Panc1 (cell line): ENCODE data around the gene SFMBT1. TPM values are rescaled to one million over a fixed set of nuclear protein-coding genes. Genes with fewer than 3 reads are reported as not detected.

ENCODE experiments used
- ATAC-seq: fragments of 200-7000 bp; cut with Tn5 transposase; 2 replicates; pipeline ENCODE4 v1.9.1; 2020; ENCODE audit warnings: mild to moderate bottlenecking, moderate library complexity
- BruUV-seq: library from RNA; stranded (reverse); fragments of 400-500 nt; replicated peaks from 2 replicates; lab custom pipeline; 2021; lab: Mats Ljungman, UMichigan
- CTCF ChIA-PET: fragments of 300-600 bp; sonication (Branson Sonifier 250); formaldehyde crosslinking; loops from one replicate; lab custom pipeline; 2022; ENCODE audit warnings: antibody characterized with exemption; lab: Charles Lee
- POLR2A ChIA-PET: fragments of 300-600 bp; sonication (Branson Sonifier 250); formaldehyde crosslinking; loops from one replicate; lab custom pipeline; 2022; ENCODE audit warnings: antibody characterized with exemption; lab: Charles Lee
- DNase-seq: peaks from one replicate; pipeline ENCODE4 v3.0.0-alpha.2; 2010; ENCODE audit warnings: low read depth, low spot score
- H3K27ac ChIP-seq: 2 replicates; pipeline ENCODE4 v1.5.1; 2011; ENCODE audit warnings: mild to moderate bottlenecking, low read length, inconsistent platforms
- H3K27me3 ChIP-seq: fragments of 200-500 bp; sonication (Bioruptor generic); 2 replicates; pipeline ENCODE4 v1.6.0; 2014; ENCODE audit warnings: low read length, inconsistent platforms; ENCODE audit not compliant: control insufficient read depth, insufficient read depth
- H3K36me3 ChIP-seq: fragments of 200-500 bp; sonication (Bioruptor generic); 2 replicates; pipeline ENCODE4 v1.5.1; 2014; ENCODE audit warnings: inconsistent platforms, mild to moderate bottlenecking, low read length, moderate library complexity; ENCODE audit not compliant: control insufficient read depth, insufficient read depth
- H3K4me1 ChIP-seq: 2 replicates; pipeline ENCODE4 v1.5.1; 2011; ENCODE audit warnings: inconsistent platforms, mild to moderate bottlenecking, low read length, moderate library complexity; ENCODE audit not compliant: control insufficient read depth, insufficient read depth
- H3K4me3 ChIP-seq, 2 experiments: 2 replicates each; pipeline ENCODE4 v1.5.1; 2011 to 2012; ENCODE audit warnings: low read depth in 2 of 2, low read length in 2 of 2, mild to moderate bottlenecking in 2 of 2, inconsistent platforms in 1 of 2, moderate library complexity in 1 of 2
- H3K9me3 ChIP-seq: fragments of 200-500 bp; sonication (Bioruptor generic); 2 replicates; pipeline ENCODE4 v1.5.1; 2014; ENCODE audit warnings: low read depth, mild to moderate bottlenecking, inconsistent platforms, low read length, moderate library complexity; ENCODE audit not compliant: control insufficient read depth, insufficient read depth
- POLR2AphosphoS5 ChIP-seq: IDR thresholded peaks from 2 replicates; pipeline ENCODE4 v1.6.1; 2012; ENCODE audit warnings: mild to moderate bottlenecking, low read depth, low read length, moderate library complexity
- SIN3A ChIP-seq: IDR thresholded peaks from 2 replicates; pipeline ENCODE4 v1.6.1; 2012; ENCODE audit warnings: low read depth, mild to moderate bottlenecking, low read length, moderate library complexity, borderline replicate concordance; ENCODE audit not compliant: insufficient read depth
- TCF7L2 ChIP-seq: IDR thresholded peaks from 2 replicates; pipeline ENCODE4 v1.6.1; 2011; ENCODE audit warnings: mild to moderate bottlenecking, low read depth, low read length, inconsistent platforms
- in situ Hi-C: cut with HindIII; loops from 2 replicates; pipeline ENCODE4 v1.10.0; 2016; ENCODE audit warnings: low sequenced_read_pairs, low pct_unique_long_range_greater_than_20kb
- intact Hi-C: fragments of 100-400 bp; cut with micrococcal nuclease; formaldehyde crosslinking; loops from one replicate; pipeline ENCODE4 v1.10.0; 2022; ENCODE audit not compliant: unreplicated experiment
- total RNA-seq: library from RNA; stranded (reverse); gene quantifications from one replicate; pipeline ENCODE4 v1.2.1, GENCODE V29; 2021; ENCODE audit not compliant: unreplicated experiment
- TF ChIP-seq, protein P1 (sequence below), 2 experiments: IDR thresholded peaks; 2 replicates each; pipeline ENCODE4 v1.6.1; 2011 to 2012; ENCODE audit warnings: low read depth in 2 of 2, control low read depth in 1 of 2, low read length in 1 of 2, mild to moderate bottlenecking in 1 of 2, moderate library complexity in 1 of 2; ENCODE audit not compliant: insufficient read depth in 1 of 2
- TF ChIP-seq, protein P2 (sequence below): fragments of 450-650 bp; IDR thresholded peaks from 2 replicates; pipeline ENCODE4 v1.5.1; 2017; ENCODE audit warnings: mild to moderate bottlenecking

Gene SFMBT1
- total RNA-seq, 1 experiment from 2014 or later, result 24.4 TPM

DNA sequence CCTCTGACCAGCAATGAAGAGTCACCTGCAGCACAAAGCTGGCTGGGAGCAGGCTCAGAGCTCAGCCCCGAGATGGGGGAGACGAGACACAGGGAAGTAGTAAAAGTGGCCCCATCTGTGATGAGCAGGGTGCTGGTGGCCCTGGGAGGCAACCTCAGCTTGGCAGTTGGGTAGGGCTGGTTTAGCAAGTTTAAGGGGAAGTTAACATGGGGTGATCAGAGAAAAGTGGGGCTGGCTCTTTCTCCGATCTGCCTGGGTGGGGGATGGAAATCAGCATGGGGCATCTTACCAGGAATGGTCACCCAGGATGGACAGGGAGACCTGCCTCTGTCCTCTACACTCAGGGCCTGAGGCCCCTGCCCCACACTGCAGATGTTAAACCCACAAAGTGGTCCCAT is 29.9 kb upstream of the SFMBT1 start:
- TF ChIP-seq, protein P1, sequence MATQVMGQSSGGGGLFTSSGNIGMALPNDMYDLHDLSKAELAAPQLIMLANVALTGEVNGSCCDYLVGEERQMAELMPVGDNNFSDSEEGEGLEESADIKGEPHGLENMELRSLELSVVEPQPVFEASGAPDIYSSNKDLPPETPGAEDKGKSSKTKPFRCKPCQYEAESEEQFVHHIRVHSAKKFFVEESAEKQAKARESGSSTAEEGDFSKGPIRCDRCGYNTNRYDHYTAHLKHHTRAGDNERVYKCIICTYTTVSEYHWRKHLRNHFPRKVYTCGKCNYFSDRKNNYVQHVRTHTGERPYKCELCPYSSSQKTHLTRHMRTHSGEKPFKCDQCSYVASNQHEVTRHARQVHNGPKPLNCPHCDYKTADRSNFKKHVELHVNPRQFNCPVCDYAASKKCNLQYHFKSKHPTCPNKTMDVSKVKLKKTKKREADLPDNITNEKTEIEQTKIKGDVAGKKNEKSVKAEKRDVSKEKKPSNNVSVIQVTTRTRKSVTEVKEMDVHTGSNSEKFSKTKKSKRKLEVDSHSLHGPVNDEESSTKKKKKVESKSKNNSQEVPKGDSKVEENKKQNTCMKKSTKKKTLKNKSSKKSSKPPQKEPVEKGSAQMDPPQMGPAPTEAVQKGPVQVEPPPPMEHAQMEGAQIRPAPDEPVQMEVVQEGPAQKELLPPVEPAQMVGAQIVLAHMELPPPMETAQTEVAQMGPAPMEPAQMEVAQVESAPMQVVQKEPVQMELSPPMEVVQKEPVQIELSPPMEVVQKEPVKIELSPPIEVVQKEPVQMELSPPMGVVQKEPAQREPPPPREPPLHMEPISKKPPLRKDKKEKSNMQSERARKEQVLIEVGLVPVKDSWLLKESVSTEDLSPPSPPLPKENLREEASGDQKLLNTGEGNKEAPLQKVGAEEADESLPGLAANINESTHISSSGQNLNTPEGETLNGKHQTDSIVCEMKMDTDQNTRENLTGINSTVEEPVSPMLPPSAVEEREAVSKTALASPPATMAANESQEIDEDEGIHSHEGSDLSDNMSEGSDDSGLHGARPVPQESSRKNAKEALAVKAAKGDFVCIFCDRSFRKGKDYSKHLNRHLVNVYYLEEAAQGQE (IDR thresholded peaks at IDR 0.05; ENCODE audit: insufficient read depth in 1 of 2, low read depth in 2 of 2, low read length in 1 of 2), result no peak
- no peak for TF ChIP-seq TCF7L2
- TF ChIP-seq POLR2AphosphoS5, result no peak
- TF ChIP-seq, protein P2, sequence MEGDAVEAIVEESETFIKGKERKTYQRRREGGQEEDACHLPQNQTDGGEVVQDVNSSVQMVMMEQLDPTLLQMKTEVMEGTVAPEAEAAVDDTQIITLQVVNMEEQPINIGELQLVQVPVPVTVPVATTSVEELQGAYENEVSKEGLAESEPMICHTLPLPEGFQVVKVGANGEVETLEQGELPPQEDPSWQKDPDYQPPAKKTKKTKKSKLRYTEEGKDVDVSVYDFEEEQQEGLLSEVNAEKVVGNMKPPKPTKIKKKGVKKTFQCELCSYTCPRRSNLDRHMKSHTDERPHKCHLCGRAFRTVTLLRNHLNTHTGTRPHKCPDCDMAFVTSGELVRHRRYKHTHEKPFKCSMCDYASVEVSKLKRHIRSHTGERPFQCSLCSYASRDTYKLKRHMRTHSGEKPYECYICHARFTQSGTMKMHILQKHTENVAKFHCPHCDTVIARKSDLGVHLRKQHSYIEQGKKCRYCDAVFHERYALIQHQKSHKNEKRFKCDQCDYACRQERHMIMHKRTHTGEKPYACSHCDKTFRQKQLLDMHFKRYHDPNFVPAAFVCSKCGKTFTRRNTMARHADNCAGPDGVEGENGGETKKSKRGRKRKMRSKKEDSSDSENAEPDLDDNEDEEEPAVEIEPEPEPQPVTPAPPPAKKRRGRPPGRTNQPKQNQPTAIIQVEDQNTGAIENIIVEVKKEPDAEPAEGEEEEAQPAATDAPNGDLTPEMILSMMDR, result no peak
- TF ChIP-seq SIN3A, result no peak
- CTCF ChIA-PET, result no interaction called here
- H3K4me3 ChIP-seq, result no peak overlapping the region
- in situ Hi-C loops, result no loop called here
- H3K27ac ChIP-seq, result no peak overlapping the region
- no peaks in the 10 kb centered on the region for H3K9me3 ChIP-seq
- peaks cover 3% of the 10 kb centered on the region for H3K4me1 ChIP-seq
- no peak for DNase-seq
- intact Hi-C loops, result no loop called here
- no peaks in the 10 kb centered on the region for H3K36me3 ChIP-seq
- no peaks in the 10 kb centered on the region for H3K27me3 ChIP-seq
- POLR2A ChIA-PET, result no interaction called here
- BruUV-seq, result no TSS peak
- no peak for ATAC-seq

DNA sequence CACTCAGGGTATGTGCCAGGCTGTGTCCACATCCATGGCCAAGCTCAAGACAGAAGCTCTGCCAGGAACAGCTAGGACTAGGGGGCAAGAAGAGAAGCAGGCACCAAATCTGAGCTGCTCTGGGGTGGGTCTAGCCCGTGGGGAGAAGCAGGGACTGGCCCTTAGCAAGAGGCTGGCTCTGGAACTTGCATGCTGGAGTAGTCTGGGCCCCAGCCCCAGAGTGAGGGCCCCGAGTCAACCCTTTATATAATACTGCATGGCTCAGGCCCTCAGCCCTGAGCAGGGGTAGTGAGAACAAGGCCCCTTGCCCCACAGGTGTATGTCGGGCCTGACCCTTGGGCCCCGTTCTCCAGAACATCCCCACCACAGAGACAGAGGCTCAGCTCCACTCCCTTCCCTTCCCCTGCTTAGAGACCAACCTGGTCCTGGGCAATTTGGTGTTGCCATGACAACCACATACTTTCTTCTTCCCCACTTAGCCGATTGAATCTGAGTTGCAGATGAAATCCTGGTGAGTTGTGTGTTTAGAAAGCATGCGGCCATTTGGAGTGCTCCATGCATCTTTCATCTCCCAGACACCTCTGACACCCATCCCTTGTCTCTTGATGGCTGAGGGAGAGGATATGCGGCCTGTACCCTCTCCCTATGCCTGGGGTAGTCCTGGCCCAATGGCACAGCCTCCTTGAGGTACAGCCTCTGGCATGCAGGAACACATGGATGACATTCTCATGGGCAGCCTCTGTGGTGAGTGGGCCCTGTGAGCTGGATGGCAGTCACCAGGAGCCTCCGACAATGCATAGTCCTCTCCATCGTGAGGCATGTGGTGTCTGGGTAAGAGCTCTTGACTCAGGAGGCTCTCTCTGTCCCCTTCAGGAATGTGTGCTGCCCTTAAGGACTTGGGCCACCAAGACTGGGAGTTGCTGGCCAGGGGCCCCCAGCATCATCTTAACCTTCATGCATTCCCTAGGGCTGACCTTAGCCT is 29.2 kb upstream of the SFMBT1 start:
- ChIA-PET POLR2A (no interaction called here), CTCF (no interaction called here)
- TF ChIP-seq, protein P2, result no peak
- no peak for TF ChIP-seq TCF7L2
- no peak for TF ChIP-seq POLR2AphosphoS5
- no peak for TF ChIP-seq SIN3A
- TF ChIP-seq, protein P1 (IDR thresholded peaks at IDR 0.05; ENCODE audit: insufficient read depth in 1 of 2, low read depth in 2 of 2, low read length in 1 of 2), result no peak
- ATAC-seq (no peak), DNase-seq (no peak)
- no peak overlapping the region for H3K27ac ChIP-seq
- intact Hi-C loops (no loop called here), in situ Hi-C loops (no loop called here)
- BruUV-seq, result no TSS peak
- peaks cover 3% of the 10 kb centered on the region for H3K4me1 ChIP-seq
- no peaks in the 10 kb centered on the region for H3K27me3 ChIP-seq
- H3K36me3 ChIP-seq, result no peaks in the 10 kb centered on the region
- no peak overlapping the region for H3K4me3 ChIP-seq
- H3K9me3 ChIP-seq, result no peaks in the 10 kb centered on the region
